Lower leg skin (tissue), 4 donors: ENCODE data around the gene THADA. TPM values are rescaled to one million over a fixed set of nuclear protein-coding genes. Genes with fewer than 3 reads are reported as not detected.
"Not testable (repeated sequence)": the region's sequence is repeated elsewhere in the genome, so short reads cannot be mapped to it uniquely, and the experiment has no call there.

Experiments used
- DNase-seq, 2 donors: peaks; one replicate each; pipeline ENCODE4 v3.0.0-alpha.2; 2019; ENCODE audit warnings: low spot score in 2 of 2
- H3K4me3 ChIP-seq: fragments of 200-600 bp; sonication (generic); 2 replicates; pipeline ENCODE4 v1.5.1; 2017; ENCODE audit warnings: mild to moderate bottlenecking, low read depth; ENCODE audit not compliant: poor library complexity, severe bottlenecking
- POLR2A ChIP-seq, 2 donors: fragments of 450-650 bp; IDR thresholded peaks; one replicate each; pipeline ENCODE4 v1.6.1; 2016 to 2017; ENCODE audit warnings: antibody characterized with exemption in 2 of 2, mild to moderate bottlenecking in 1 of 2, moderate library complexity in 1 of 2
- WGBS, 2 donors: methylation state at CpG; one replicate each; pipeline ENCODE4 v1.1.5; 2018; 5-methylcytosine and 5-hydroxymethylcytosine counted together
- intact Hi-C: fragments of 100-400 bp; cut with DNase I; formaldehyde crosslinking; loops from one replicate; pipeline ENCODE4 v1.15.0; 2023; ENCODE audit warnings: low total_unique reads
- total RNA-seq, 4 donors: library from RNA; depleted of rRNA; stranded (reverse); fragments of >200 nt; gene quantifications; one replicate each; pipeline ENCODE4 v1.1.0, GENCODE V29; 2016
- TF ChIP-seq, protein P1 (sequence below), 3 donors: fragments of 450-650 bp; IDR thresholded peaks; one replicate each; pipeline ENCODE4 v1.5.1; 2016; ENCODE audit warnings: antibody characterized with exemption in 3 of 3, mild to moderate bottlenecking in 3 of 3, moderate library complexity in 2 of 3

The THADA gene
- total RNA-seq, 4 donors from 2014 or later: 19.5 to 26.4 (median 22.2) TPM

GRCh38 chr2:43450617-43451016 is 145.2 kb downstream of the THADA start:
- H3K4me3 ChIP-seq: no peak overlapping the region
- intact Hi-C loops: no loop called here
- TF ChIP-seq POLR2A (IDR thresholded peaks at IDR 0.05): no peak
- TF ChIP-seq, protein P1, sequence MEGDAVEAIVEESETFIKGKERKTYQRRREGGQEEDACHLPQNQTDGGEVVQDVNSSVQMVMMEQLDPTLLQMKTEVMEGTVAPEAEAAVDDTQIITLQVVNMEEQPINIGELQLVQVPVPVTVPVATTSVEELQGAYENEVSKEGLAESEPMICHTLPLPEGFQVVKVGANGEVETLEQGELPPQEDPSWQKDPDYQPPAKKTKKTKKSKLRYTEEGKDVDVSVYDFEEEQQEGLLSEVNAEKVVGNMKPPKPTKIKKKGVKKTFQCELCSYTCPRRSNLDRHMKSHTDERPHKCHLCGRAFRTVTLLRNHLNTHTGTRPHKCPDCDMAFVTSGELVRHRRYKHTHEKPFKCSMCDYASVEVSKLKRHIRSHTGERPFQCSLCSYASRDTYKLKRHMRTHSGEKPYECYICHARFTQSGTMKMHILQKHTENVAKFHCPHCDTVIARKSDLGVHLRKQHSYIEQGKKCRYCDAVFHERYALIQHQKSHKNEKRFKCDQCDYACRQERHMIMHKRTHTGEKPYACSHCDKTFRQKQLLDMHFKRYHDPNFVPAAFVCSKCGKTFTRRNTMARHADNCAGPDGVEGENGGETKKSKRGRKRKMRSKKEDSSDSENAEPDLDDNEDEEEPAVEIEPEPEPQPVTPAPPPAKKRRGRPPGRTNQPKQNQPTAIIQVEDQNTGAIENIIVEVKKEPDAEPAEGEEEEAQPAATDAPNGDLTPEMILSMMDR (IDR thresholded peaks at IDR 0.05): no peak
- no peak for DNase-seq
- WGBS, 2 donors: 80 to 82% methylated on average over 1 of the region's 1 CpG

GRCh38 chr2:43448822-43449110 is 147.1 kb downstream of the THADA start:
- no peak for TF ChIP-seq POLR2A (IDR thresholded peaks at IDR 0.05)
- TF ChIP-seq, protein P1 (IDR thresholded peaks at IDR 0.05): no peak
- no peak overlapping the region for H3K4me3 ChIP-seq
- no peak for DNase-seq
- intact Hi-C loops: loop anchor here (5.0 kb wide), 1 partner anchor 319 kb away; no protein-coding TSS in a partner anchor
- WGBS, 2 donors: 76 to 85% methylated on average over 1 of the region's 1 CpG

DNA sequence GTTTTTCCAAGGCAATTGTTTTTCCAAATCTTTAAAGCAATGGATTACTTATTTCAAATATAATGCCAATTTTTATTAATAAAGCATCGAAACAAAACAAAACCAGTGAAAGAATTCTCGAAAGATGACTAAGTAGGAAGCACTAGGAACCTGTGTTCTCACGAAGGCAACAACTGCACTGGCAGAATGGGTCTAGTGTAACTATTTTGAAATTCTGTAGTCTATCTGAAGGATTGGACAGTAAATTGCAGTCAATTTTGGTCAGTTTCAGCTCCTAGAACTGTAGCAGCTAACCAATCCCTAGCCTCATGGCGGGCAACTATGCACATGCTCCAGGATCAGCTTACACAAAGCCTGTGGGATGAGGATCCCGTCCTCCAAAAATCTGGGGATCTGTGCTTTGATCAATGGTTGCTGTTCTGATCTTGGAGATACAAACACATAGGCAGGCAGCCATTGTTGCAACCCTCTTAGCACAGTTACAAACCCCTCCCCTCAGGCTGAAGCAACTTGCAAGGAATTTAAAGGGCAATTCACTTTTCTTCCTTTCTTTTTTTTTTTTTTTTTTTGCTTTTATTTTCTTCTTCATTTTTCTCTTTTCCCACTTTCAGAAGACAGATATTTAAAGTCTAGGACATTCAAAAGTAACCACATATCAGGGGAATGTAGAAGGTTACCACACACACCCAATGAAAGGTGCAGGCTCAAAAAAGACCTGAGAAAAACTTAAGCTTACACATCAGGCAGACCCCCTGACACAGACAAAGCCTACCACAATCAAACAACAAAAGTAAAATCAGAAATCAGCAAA is 147.6 kb downstream of the THADA start:
- TF ChIP-seq, protein P1 (IDR thresholded peaks at IDR 0.05): no peak
- no peak for TF ChIP-seq POLR2A (IDR thresholded peaks at IDR 0.05)
- intact Hi-C loops: loop anchor here (5.0 kb wide), 1 partner anchor 319 kb away; no protein-coding TSS in a partner anchor

GRCh38 chr2:43446755-43447154 is 149.1 kb downstream of the THADA start:
- DNase-seq, H3K4me3 ChIP-seq: not testable (repeated sequence)
- 92 to 93% methylated on average over 4 of the region's 4 CpGs for WGBS, 2 donors
- intact Hi-C loops: loop anchor here (5.0 kb wide), 1 partner anchor 321 kb away; no protein-coding TSS in a partner anchor

More for the DNA sequence above, 147.6 kb downstream of the THADA start:
- DNase-seq: no peak
- 81 to 89% methylated on average over 5 of the region's 5 CpGs for WGBS, 2 donors
- H3K4me3 ChIP-seq: no peak overlapping the region

GRCh38 chr2:43445781-43446180 is 150.1 kb downstream of the THADA start:
- DNase-seq: no peak
- intact Hi-C loops: loop anchor here (5.0 kb wide), 1 partner anchor 322 kb away; no protein-coding TSS in a partner anchor
- TF ChIP-seq, protein P1 (IDR thresholded peaks at IDR 0.05): no peak
- no peak for TF ChIP-seq POLR2A (IDR thresholded peaks at IDR 0.05)
- WGBS, 2 donors: 93 to 100% methylated on average over 2 of the region's 2 CpGs
- H3K4me3 ChIP-seq: no peak overlapping the region

GRCh38 chr2:43444989-43445645 is 150.7 kb downstream of the THADA start:
- intact Hi-C loops: loop anchor here (5.0 kb wide), 1 partner anchor 322 kb away; no protein-coding TSS in a partner anchor
- 79 to 84% methylated on average over 10 of the region's 10 CpGs for WGBS, 2 donors
- no peak for DNase-seq
- no peak for TF ChIP-seq POLR2A (IDR thresholded peaks at IDR 0.05)
- TF ChIP-seq, protein P1 (IDR thresholded peaks at IDR 0.05): no peak
- H3K4me3 ChIP-seq: no peak overlapping the region
